ENCODE measurements around the gene DNAJC30. TPM values are rescaled to one million over a fixed set of nuclear protein-coding genes. Genes with fewer than 3 reads are reported as not detected.

DNAJC30 gene
- total RNA-seq, 1 experiment from 2014 or later: 2.9 TPM

DNA sequence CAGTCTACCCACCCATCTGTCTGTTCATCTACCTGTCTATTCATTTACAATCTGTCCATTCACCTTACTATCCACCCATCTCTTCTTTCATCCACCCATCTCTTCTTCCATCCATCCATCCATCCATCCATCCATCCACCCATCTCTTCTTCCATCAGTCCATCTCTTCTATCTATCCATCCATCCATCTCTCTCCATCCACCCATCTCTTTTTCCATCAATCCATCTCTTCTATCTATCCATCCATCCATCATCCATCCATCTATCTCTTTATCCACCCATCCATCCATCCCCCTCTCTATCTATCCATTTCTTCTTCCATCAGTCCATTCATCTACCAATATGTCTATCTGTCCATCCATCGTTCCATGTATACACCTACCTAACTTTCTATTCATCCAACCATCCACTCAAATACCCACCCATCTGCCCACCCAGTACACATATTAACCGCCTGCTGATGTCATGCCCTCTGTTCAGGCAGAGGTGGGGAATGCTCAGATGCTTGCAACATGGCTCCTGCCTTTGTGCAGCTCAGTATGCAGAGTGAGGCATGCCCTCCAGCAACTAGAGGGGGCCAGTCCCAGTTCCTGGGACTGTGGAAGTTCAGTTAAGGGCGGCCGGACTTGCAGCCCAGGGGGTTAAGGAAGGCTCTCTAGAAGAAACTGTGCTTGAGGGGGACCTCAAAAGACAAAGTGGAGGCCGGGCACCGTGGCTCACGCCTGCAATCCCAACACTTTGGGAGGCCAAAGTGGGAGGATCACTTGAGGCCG is 47.6 kb downstream of the DNAJC30 start:
- Histone ChIP-seq H3K9ac (ENCODE audit: low read length) (no peak overlapping the region), H3K4me3 (ENCODE audit: low read length) (no peak overlapping the region), H3K9me3 (ENCODE audit: low read length) (no peaks in the 10 kb centered on the region), H3K27me3 (ENCODE audit: low read length) (no peaks in the 10 kb centered on the region), H3K4me1 (ENCODE audit: insufficient read depth, low read length) (peaks cover 4% of the 10 kb centered on the region; the same call in 1 of the 2 replicates), H3K4me2 (ENCODE audit: low read length) (no peak overlapping the region), H3K27ac (ENCODE audit: low read length) (no peak overlapping the region), H3K9me2 (replicated peaks; ENCODE audit: low read length) (no peaks in the 10 kb centered on the region), H4K20me1 (ENCODE audit: low read length) (no peaks in the 10 kb centered on the region), H3F3A (ENCODE audit: low read length, unreplicated experiment) (no peaks in the 10 kb centered on the region), H3K79me2 (ENCODE audit: low read length) (no peaks in the 10 kb centered on the region), H3K36me3 (ENCODE audit: low read depth, low read length) (no peaks in the 10 kb centered on the region), H2AFZ (ENCODE audit: low read length) (0 out of 2 replicates have a peak overlapping the region, but pooled peaks have one; percentile 27)
- ChIA-PET CTCF (interaction anchor here (0.7 kb wide), 1 partner anchor 52 kb away, joined by 3 read pairs; no protein-coding TSS in a partner anchor), POLR2A (ENCODE audit: unreplicated experiment) (no interaction called here)
- ATAC-seq (no peak), DNase-seq (no peak)
- intact Hi-C loops (cut with micrococcal nuclease): no loop called here
- BruUV-seq (replicated peaks): no TSS peak
- TF ChIP-seq EZH2phosphoT487 (IDR thresholded peaks at IDR 0.05; ENCODE audit: borderline replicate concordance, low read length) (no peak), EZH2 (IDR thresholded peaks at IDR 0.05; ENCODE audit: low read length, unreplicated experiment) (no peak)
- TF ChIP-seq, protein P1, sequence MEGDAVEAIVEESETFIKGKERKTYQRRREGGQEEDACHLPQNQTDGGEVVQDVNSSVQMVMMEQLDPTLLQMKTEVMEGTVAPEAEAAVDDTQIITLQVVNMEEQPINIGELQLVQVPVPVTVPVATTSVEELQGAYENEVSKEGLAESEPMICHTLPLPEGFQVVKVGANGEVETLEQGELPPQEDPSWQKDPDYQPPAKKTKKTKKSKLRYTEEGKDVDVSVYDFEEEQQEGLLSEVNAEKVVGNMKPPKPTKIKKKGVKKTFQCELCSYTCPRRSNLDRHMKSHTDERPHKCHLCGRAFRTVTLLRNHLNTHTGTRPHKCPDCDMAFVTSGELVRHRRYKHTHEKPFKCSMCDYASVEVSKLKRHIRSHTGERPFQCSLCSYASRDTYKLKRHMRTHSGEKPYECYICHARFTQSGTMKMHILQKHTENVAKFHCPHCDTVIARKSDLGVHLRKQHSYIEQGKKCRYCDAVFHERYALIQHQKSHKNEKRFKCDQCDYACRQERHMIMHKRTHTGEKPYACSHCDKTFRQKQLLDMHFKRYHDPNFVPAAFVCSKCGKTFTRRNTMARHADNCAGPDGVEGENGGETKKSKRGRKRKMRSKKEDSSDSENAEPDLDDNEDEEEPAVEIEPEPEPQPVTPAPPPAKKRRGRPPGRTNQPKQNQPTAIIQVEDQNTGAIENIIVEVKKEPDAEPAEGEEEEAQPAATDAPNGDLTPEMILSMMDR (conservative IDR thresholded peaks at IDR 0.05; ENCODE audit: low read depth, low read length): no peak

DNA sequence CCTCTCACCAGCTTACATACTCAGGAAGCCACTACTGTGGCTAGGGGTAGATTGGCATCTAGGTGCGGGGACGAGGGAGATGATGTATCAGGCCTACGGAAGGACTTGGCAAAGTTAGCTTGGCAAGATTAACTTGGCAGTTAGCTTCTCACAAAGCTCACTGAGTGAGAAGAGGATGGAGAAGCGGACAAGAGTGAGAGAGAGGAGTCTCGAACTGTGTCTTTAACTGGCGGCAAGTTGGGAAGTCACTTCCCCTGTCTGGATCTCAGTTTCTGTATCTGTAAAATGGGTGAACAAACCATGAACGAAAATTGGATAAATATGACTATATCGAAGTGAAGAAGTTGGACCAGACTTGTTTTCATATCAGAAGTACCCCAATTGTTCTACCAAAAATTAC is 49.4 kb downstream of the DNAJC30 start:
- Histone ChIP-seq H3K27ac (ENCODE audit: low read length) (no peak overlapping the region), H3K4me1 (ENCODE audit: insufficient read depth, low read length) (peaks cover 4% of the 10 kb centered on the region; the same call in 1 of the 2 replicates), H3K9me3 (ENCODE audit: low read length) (no peaks in the 10 kb centered on the region), H4K20me1 (ENCODE audit: low read length) (no peaks in the 10 kb centered on the region), H3K36me3 (ENCODE audit: low read depth, low read length) (no peaks in the 10 kb centered on the region), H3K27me3 (ENCODE audit: low read length) (no peaks in the 10 kb centered on the region), H3K79me2 (ENCODE audit: low read length) (no peaks in the 10 kb centered on the region), H3K9me2 (replicated peaks; ENCODE audit: low read length) (no peaks in the 10 kb centered on the region), H3K4me3 (ENCODE audit: low read length) (no peak overlapping the region), H3K4me2 (ENCODE audit: low read length) (no peak overlapping the region), H3F3A (ENCODE audit: low read length, unreplicated experiment) (no peaks in the 10 kb centered on the region), H3K9ac (ENCODE audit: low read length) (no peak overlapping the region), H2AFZ (ENCODE audit: low read length) (no peak overlapping the region)
- ATAC-seq (no peak), DNase-seq (no peak)
- no TSS peak for BruUV-seq (replicated peaks)
- ChIA-PET CTCF (no interaction called here), POLR2A (ENCODE audit: unreplicated experiment) (no interaction called here)
- TF ChIP-seq, protein P1 (conservative IDR thresholded peaks at IDR 0.05; ENCODE audit: low read depth, low read length): no peak
- TF ChIP-seq EZH2 (IDR thresholded peaks at IDR 0.05; ENCODE audit: low read length, unreplicated experiment) (no peak), EZH2phosphoT487 (IDR thresholded peaks at IDR 0.05; ENCODE audit: borderline replicate concordance, low read length) (no peak)
- intact Hi-C loops (cut with micrococcal nuclease): no loop called here

DNA sequence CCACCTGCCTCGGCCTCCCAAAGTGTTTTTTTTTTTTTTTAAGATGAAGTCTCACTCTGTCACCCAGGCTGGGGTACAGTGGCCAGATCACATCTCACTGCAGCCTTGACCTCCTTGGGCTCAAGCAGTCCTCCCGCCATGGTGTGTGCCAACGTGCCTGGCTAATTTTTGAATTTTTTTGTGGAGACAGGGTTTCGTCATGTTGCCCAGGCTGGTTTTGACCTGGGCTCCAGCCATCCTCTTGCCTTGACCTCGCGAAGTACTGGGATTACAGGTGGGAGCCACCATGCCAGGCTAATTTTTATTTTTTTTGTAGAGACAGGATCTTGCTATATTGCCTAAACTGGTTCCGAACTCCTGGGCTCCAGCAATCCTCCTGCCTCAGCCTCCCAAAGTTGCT is 49.9 kb downstream of the DNAJC30 start:
- Histone ChIP-seq H3K9me3 (ENCODE audit: low read length) (no peaks in the 10 kb centered on the region), H3F3A (ENCODE audit: low read length, unreplicated experiment) (no peaks in the 10 kb centered on the region), H3K4me2 (ENCODE audit: low read length) (no peak overlapping the region), H3K9ac (ENCODE audit: low read length) (no peak overlapping the region), H3K79me2 (ENCODE audit: low read length) (no peaks in the 10 kb centered on the region), H4K20me1 (ENCODE audit: low read length) (no peaks in the 10 kb centered on the region), H2AFZ (ENCODE audit: low read length) (no peak overlapping the region), H3K9me2 (replicated peaks; ENCODE audit: low read length) (no peaks in the 10 kb centered on the region), H3K4me3 (ENCODE audit: low read length) (no peak overlapping the region), H3K4me1 (ENCODE audit: insufficient read depth, low read length) (peaks cover 4% of the 10 kb centered on the region; the same call in 1 of the 2 replicates), H3K27me3 (ENCODE audit: low read length) (no peaks in the 10 kb centered on the region), H3K36me3 (ENCODE audit: low read depth, low read length) (no peaks in the 10 kb centered on the region), H3K27ac (ENCODE audit: low read length) (no peak overlapping the region)
- intact Hi-C loops (cut with micrococcal nuclease): no loop called here
- TF ChIP-seq EZH2phosphoT487 (IDR thresholded peaks at IDR 0.05; ENCODE audit: borderline replicate concordance, low read length) (no peak), EZH2 (IDR thresholded peaks at IDR 0.05; ENCODE audit: low read length, unreplicated experiment) (no peak)
- TF ChIP-seq, protein P1 (conservative IDR thresholded peaks at IDR 0.05; ENCODE audit: low read depth, low read length): no peak
- no TSS peak for BruUV-seq (replicated peaks)
- ATAC-seq (no peak), DNase-seq (no peak)
- CTCF ChIA-PET: no interaction called here
- POLR2A ChIA-PET (ENCODE audit: unreplicated experiment): no interaction called here

Measured in PC-3 (cell line).